ENCODE results near the gene DYNLT2.
"Not testable (repeated sequence)": the region's sequence is repeated elsewhere in the genome, so short reads cannot be mapped to it uniquely, and the experiment has no call there.

DYNLT2 gene

GRCh38 chr6:169726963-169727362, 24.4 kb downstream of the DYNLT2 start:
- DNase-seq, result no peak

- DNase-seq, result no peak
Measured at GRCh38 chr6:169726049-169726400, 25.3 kb downstream of the DYNLT2 start.

DNA sequence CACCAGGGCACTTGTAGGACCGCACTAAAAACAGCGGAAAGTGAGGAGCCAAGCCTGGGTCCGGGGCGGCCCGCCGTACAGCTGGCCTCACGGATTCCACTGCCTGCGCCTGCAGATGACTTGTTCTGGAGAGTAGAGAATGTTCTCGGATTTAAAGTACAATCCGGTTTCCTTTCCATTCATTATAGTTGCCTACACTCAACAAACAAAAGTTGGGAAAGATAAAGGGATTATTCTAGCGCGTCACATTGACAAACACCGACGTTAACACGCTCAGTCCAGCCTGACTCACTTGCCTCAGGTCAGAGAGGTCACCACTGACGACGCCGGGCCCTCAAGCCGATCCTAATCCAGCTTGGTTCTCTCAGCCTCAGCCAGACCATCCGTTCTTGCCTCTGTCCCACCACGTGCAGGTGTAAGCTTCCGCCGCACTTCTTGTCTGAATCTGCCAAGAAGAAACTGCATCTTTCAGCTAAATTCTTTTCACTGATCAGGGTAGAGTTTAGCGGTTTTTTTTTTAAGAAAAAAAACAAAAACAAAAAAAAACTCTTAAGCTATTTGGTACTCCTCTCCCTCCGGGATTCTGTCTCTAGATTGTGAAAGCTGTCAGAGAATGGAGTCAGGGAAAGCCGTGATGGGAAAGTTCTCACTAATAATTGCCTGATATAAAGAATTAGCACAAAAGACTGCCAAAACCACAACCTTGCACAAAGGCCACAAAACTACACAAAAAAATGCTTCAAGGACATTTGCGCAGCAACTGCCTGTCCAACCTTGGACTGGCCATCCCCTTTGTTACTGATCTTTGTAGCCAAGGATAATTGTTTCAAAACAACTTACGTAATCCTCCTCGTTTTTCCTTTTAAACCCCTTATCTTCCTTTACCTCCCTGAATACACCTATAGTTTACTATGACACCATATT, 26.0 kb downstream of the DYNLT2 start:
- DNase-seq, result peak; percentile 44

DNA sequence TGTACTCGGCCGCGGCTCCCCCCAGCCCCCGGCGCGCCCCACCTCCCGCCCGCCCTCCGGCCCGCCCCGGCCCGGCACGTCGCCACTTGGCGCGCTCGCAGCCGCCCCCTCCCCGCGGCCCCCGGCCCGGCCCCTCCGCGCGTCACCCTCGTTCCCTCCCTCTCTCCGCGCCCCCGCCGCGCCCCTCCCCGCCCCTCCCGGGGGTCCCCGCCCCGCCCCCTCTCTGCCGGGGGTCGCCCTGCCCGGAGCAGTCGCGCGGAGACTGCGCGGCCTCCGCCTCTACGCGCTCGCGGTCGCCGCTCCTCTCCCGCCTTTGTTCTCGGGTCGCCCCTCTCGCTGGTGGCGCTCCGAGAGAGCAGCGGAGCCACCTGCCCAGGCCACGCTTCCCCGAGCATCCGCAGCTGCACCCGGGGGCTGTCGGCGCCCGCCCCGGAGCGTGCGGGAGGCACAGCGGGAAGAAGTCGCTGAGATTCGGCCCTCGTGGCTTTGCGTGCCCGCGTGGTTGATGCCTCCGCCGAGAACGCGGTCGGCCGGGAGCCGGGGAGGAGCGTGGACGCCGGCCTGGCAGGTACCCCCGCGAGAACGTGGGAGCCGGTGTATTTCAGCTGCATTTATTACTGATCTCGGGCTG, 26.8 kb downstream of the DYNLT2 start, which contains the start of gene PHF10:
Gene PHF10 (minus strand): TSS at position 7 of the 631 bp plus-strand sequence. CDS start 569 bp downstream, outside the sequence.
- DNase-seq, result peak; percentile 40

- DNase-seq, result no peak
Measured at GRCh38 chr6:169723991-169724493, 27.3 kb downstream of the DYNLT2 start.

- DNase-seq, result peak; percentile 79
Measured at GRCh38 chr6:169723200-169723909, 28.0 kb downstream of the DYNLT2 start.

- peak; percentile 38 for DNase-seq
Measured at GRCh38 chr6:169722362-169723199, 28.8 kb downstream of the DYNLT2 start.

GRCh38 chr6:169720207-169720855, 31.0 kb downstream of the DYNLT2 start:
- DNase-seq, result peak; percentile 32

DNA sequence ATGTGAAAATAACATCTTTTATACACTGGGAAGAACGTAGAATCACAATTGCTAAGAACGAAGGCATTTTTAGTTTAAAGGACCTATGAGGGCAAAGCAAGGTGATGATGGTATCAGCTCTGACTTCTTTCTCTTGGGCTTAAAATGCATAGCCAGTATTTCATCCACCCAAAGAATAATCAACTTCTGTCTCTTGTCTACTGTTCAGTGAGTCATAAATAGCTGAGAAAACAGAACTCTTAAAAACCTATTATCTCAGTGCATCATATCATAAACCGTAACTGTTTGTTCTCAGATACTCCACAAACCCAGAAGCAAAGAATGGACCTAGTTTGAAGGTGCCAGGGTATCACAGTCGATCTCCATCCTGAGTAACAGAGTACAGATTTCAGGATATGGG, 32.3 kb downstream of the DYNLT2 start:
- no peak for DNase-seq

DNA sequence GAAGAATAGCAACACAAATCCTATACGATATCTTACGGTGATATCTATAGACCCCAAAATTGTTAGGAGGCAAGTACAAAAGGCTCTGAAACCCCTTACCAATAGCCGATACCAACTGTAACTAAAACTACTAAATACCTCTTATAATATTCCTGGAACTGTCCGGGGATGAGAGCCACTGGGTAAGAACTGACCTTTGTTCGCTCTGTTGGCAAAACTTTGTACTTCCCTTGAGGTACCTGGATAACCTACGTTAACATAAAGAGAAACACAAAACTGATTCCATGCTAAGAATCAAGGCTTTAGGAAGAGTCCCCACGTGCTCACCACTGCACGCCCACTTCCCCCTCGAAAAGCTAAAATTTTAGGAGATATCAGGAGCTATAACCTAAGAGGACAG, 36.8 kb downstream of the DYNLT2 start:
- no peak for DNase-seq

DNA sequence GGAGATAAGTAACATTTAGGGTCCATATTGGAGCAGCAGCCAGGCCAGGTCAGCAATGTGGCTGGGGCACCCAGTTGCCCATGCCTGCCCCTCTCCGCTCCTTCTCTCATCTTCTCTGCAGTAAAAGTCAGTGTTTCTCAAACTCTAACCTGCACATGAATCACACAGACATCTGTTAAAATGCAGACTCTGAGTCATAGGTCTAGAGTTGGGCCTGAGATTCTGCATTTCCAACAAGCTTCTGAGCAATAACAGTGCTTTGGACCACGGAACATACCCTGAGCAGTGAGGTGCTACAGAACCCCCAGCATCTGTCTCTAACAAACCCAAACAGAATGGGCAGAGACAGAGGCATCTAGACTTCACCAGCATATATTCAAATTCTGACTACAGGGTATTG, 37.2 kb downstream of the DYNLT2 start:
- DNase-seq, result no peak

DNA sequence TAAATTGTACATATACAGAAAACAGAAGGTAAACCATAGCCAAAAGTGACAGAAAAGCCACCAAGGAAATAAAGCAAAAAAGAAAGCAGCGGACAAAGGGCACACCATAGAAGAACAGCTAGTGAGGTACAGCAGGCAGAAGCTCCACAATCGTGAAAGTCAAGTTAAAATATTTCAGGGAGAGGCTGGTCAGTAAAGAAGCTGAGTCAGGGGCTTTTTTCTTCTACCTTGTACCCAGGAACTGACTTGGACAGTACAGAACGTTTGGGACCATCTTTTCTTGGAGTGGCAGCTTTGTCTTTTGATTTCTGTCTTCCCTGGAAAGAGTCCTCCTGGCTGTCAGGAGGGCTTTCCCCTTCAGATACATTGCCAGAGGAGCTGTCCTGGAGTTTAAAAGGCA, 41.4 kb downstream of the DYNLT2 start:
- DNase-seq, result no peak

GRCh38 chr6:169709293-169709692, 42.1 kb downstream of the DYNLT2 start:
- no peak for DNase-seq

GRCh38 chr6:169707772-169708171, 43.6 kb downstream of the DYNLT2 start:
- DNase-seq, result peak; percentile 74

GRCh38 chr6:169702840-169703246, 48.5 kb downstream of the DYNLT2 start:
- no peak for DNase-seq

GRCh38 chr6:169701954-169702839, 49.2 kb downstream of the DYNLT2 start, which contains the start of the genes C6orf120 and WDR27:
Gene C6orf120 (plus strand): TSS chr6:169702126. CDS start chr6:169702460, 334 bp downstream.
Gene WDR27 (minus strand): TSS chr6:169702029. CDS start chr6:169689005, 13,024 bp downstream.
- peak; percentile 97 for DNase-seq

DNA sequence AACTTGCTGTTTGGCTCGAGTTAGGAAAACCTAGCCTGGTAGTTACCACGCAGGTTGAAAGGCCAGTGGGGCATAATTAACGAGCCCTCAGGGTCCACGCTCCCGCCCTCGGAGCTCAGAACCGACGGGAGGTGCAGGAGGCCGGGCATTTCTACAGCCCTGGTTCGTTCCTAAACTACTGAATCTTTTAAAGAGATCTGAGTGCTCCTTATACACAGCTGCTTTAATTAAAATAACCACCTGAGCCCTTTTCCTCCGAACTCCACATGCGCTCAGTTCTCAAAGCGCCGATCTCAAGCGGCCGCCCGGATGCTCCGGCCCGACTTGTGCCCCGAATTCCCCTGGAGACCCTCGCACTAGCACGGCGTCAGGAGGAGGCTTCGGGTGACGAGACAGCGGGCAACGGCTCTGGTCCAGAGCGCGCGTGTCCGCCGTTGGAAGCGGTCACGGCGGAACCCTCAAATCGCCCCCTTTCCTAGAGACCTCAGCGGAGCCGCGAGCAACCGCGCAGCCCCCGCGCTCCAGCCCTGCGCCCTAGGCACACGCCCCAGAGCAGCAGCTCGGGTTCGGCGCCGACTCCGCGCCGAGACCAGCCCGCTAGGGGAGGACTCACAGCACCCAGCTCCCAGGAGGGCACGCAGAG, 49.9 kb downstream of the DYNLT2 start:
- DNase-seq, result peak; percentile 41

- DNase-seq, result no peak
Measured at GRCh38 chr6:169700296-169700695, 51.1 kb downstream of the DYNLT2 start.

- DNase-seq, result not testable (repeated sequence)
Measured at GRCh38 chr6:169697115-169697514, 54.3 kb downstream of the DYNLT2 start.

GRCh38 chr6:169695131-169695530, 56.2 kb downstream of the DYNLT2 start:
- DNase-seq, result no peak

Data from hematopoietic multipotent progenitor cell treated with erythropoietin and hydrocortisone succinate and interleukin-3 and kit ligand, for 8 days (in vitro differentiated cells).